ENCODE measurements around the gene ACOD1. TPM values are rescaled to one million over a fixed set of nuclear protein-coding genes. Genes with fewer than 3 reads are reported as not detected.

Gene ACOD1
- total and polyA plus RNA-seq, 2 of the 13 experiments (the other 11 are each of a cell fraction or from before 2014, with no cell fraction given) = not detected

- TF ChIP-seq ZBTB14 (CRISPR knock-in tag; IDR thresholded peaks at IDR 0.05) (peak; percentile 99), IRF1 (CRISPR knock-in tag; IDR thresholded peaks at IDR 0.05; ENCODE audit: low read depth) (no peak), ATF7-NPFF (CRISPR knock-in tag; IDR thresholded peaks at IDR 0.05; ENCODE audit: low read depth) (peak; percentile 92), ZSCAN22 (CRISPR knock-in tag; IDR thresholded peaks at IDR 0.05) (peak; percentile 68; the same call in 1 of the 2 replicates), SIX4 (CRISPR knock-in tag; IDR thresholded peaks at IDR 0.05) (no peak), HCFC1 (IDR thresholded peaks at IDR 0.05; ENCODE audit: low read depth, low read length) (peak; percentile 63), ZNF512 (CRISPR knock-in tag; IDR thresholded peaks at IDR 0.05) (no peak), ZNF773 (CRISPR knock-in tag; IDR thresholded peaks at IDR 0.05; ENCODE audit: borderline replicate concordance) (no peak; the same call in none of the 2 replicates), ZNF30 (CRISPR knock-in tag; IDR thresholded peaks at IDR 0.05) (no peak), ZNF160 (CRISPR knock-in tag; IDR thresholded peaks at IDR 0.05) (peak; percentile 76; the same call in 1 of the 2 replicates), PHF21A (CRISPR knock-in tag; IDR thresholded peaks at IDR 0.05) (peak; percentile 91), GMEB1 (CRISPR knock-in tag; IDR thresholded peaks at IDR 0.05; ENCODE audit: borderline replicate concordance) (peak; percentile 83), NR1H2 (CRISPR knock-in tag; IDR thresholded peaks at IDR 0.05; ENCODE audit: borderline replicate concordance, low read depth) (no peak), DRAP1 (CRISPR knock-in tag; IDR thresholded peaks at IDR 0.05) (peak; percentile 80), ZNF746 (CRISPR knock-in tag; IDR thresholded peaks at IDR 0.05) (no peak), ZNF205 (CRISPR knock-in tag; IDR thresholded peaks at IDR 0.05) (no peak), ZBTB7B (CRISPR knock-in tag; IDR thresholded peaks at IDR 0.05) (peak; percentile 57; the same call in 1 of the 2 replicates), EED (CRISPR knock-in tag; IDR thresholded peaks at IDR 0.05) (no peak; the same call in 1 of the 2 replicates), ZNF562 (CRISPR knock-in tag; IDR thresholded peaks at IDR 0.05; ENCODE audit: borderline replicate concordance) (no peak), NCOA5 (CRISPR knock-in tag; IDR thresholded peaks at IDR 0.05) (no peak), FOXO1 (CRISPR knock-in tag; IDR thresholded peaks at IDR 0.05) (0 out of 2 replicates have a peak, but pooled peaks have one; percentile 1), CSRNP1 (CRISPR knock-in tag; IDR thresholded peaks at IDR 0.05) (peak; percentile 85), ARID2 (CRISPR knock-in tag; IDR thresholded peaks at IDR 0.05; ENCODE audit: borderline replicate concordance) (0 out of 2 replicates have a peak, but pooled peaks have one; percentile 74)
Observed at GRCh38 chr13:76991796-76992547, 43.7 kb downstream of the ACOD1 start, which contains the start of gene CLN5 (continued).
